22Rv1 (cell line): ENCODE results near the gene DCN.

Experiments
- CTCF ChIP-seq: fragments of 450-650 bp; IDR thresholded peaks from 2 replicates; pipeline ENCODE4 v1.5.1; 2017; ENCODE audit warnings: mild to moderate bottlenecking
- ZFX ChIP-seq: fragments of 450-650 bp; IDR thresholded peaks from 2 replicates; pipeline ENCODE4 v1.6.1; 2017; ENCODE audit warnings: antibody characterized with exemption, borderline replicate concordance

- TF ChIP-seq CTCF = no peak
- no peak for TF ChIP-seq ZFX
Measured at GRCh38 chr12:91219919-91220318, 37.3 kb upstream of the DCN start.
